ENCODE data around the gene COX4I2. TPM values are rescaled to one million over a fixed set of nuclear protein-coding genes. Genes with fewer than 3 reads are reported as not detected.

COX4I2 gene
- total RNA-seq, 1 experiment from 2014 or later: not detected

DNA sequence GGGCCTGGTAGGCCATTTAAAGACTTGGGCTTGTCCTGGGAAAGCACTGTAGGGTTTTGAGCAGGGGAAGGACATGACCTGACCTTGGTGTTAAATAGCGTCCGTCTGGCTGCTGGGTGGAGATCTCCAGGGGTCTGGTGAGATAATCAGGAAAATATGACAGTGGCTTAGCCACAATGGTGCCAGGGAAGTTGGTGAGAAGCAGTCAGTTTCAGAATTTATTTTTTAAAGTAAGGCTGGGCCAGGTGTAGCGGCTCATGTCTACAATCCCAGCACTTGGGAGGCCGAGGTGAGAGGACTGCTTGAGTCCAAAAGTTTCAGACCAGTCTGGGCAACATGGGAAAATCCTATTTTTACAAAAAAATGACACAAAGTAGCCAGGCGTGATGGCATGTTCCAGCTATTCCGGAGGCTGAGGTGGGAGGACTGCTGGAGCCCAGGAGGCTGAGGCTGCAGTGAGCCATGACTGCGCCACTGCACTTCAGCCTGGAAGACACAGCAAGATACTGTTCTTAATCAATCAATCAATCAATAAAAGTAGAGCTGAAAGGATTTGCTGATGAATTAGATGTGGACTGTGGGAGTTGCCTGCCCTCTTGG lies 43.5 kb downstream of the COX4I2 start (continued):
- TF ChIP-seq ZNF532 (CRISPR knock-in tag; IDR thresholded peaks at IDR 0.05; ENCODE audit: borderline replicate concordance): no peak
- no peak for TF ChIP-seq CREB1 (CRISPR knock-in tag; IDR thresholded peaks at IDR 0.05)
- TF ChIP-seq, protein P1, sequence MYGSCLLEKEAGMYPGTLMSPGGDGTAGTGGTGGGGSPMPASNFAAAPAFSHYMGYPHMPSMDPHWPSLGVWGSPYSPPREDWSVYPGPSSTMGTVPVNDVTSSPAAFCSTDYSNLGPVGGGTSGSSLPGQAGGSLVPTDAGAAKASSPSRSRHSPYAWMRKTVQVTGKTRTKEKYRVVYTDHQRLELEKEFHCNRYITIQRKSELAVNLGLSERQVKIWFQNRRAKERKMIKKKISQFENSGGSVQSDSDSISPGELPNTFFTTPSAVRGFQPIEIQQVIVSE (CRISPR knock-in tag; IDR thresholded peaks at IDR 0.05; ENCODE audit: borderline replicate concordance): no peak

- ChIA-PET CTCF (no interaction called here), POLR2A (no interaction called here)
- Mint-ChIP-seq H3K4me1 (peaks cover 45% of the 10 kb centered on the region), H3K27ac (no peak overlapping the region), H3K9me3 (no peaks in the 10 kb centered on the region), H3K4me3 (no peak overlapping the region), H3K27me3 (ENCODE audit: low read depth) (no peaks in the 10 kb centered on the region), H3K36me3 (peaks cover 9% of the 10 kb centered on the region; the same call in 1 of the 2 replicates)
- TF ChIP-seq FOXK1 (CRISPR knock-in tag; IDR thresholded peaks at IDR 0.05): no peak
- no peak for TF ChIP-seq ATF1 (CRISPR knock-in tag; IDR thresholded peaks at IDR 0.05)
- TF ChIP-seq FOXP1 (CRISPR knock-in tag; IDR thresholded peaks at IDR 0.05; ENCODE audit: borderline replicate concordance): no peak
- TF ChIP-seq CTCF (IDR thresholded peaks at IDR 0.05): no peak
- no peak for TF ChIP-seq KAT7 (CRISPR knock-in tag; IDR thresholded peaks at IDR 0.05; ENCODE audit: borderline replicate concordance)
- TF ChIP-seq TP53 (CRISPR knock-in tag; IDR thresholded peaks at IDR 0.05): no peak
- TF ChIP-seq, protein P2, sequence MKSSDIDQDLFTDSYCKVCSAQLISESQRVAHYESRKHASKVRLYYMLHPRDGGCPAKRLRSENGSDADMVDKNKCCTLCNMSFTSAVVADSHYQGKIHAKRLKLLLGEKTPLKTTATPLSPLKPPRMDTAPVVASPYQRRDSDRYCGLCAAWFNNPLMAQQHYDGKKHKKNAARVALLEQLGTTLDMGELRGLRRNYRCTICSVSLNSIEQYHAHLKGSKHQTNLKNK (CRISPR knock-in tag; IDR thresholded peaks at IDR 0.05): no peak
- no peak for TF ChIP-seq ZBTB21 (CRISPR knock-in tag; IDR thresholded peaks at IDR 0.05; ENCODE audit: borderline replicate concordance)
- no peak for TF ChIP-seq E2F1 (CRISPR knock-in tag; IDR thresholded peaks at IDR 0.05)
- no peak for TF ChIP-seq E2F4 (CRISPR knock-in tag; IDR thresholded peaks at IDR 0.05; ENCODE audit: borderline replicate concordance, low read depth)
- TF ChIP-seq TCF7 (CRISPR knock-in tag; IDR thresholded peaks at IDR 0.05; ENCODE audit: low read depth): no peak
- TF ChIP-seq, protein P3, sequence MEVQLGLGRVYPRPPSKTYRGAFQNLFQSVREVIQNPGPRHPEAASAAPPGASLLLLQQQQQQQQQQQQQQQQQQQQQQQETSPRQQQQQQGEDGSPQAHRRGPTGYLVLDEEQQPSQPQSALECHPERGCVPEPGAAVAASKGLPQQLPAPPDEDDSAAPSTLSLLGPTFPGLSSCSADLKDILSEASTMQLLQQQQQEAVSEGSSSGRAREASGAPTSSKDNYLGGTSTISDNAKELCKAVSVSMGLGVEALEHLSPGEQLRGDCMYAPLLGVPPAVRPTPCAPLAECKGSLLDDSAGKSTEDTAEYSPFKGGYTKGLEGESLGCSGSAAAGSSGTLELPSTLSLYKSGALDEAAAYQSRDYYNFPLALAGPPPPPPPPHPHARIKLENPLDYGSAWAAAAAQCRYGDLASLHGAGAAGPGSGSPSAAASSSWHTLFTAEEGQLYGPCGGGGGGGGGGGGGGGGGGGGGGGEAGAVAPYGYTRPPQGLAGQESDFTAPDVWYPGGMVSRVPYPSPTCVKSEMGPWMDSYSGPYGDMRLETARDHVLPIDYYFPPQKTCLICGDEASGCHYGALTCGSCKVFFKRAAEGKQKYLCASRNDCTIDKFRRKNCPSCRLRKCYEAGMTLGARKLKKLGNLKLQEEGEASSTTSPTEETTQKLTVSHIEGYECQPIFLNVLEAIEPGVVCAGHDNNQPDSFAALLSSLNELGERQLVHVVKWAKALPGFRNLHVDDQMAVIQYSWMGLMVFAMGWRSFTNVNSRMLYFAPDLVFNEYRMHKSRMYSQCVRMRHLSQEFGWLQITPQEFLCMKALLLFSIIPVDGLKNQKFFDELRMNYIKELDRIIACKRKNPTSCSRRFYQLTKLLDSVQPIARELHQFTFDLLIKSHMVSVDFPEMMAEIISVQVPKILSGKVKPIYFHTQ (CRISPR knock-in tag; IDR thresholded peaks at IDR 0.05): no peak
- TF ChIP-seq, protein P1 (CRISPR knock-in tag; IDR thresholded peaks at IDR 0.05; ENCODE audit: borderline replicate concordance): no peak
- TF ChIP-seq NR1H2 (CRISPR knock-in tag; IDR thresholded peaks at IDR 0.05): no peak
- DNase-seq (ENCODE audit: low spot score) (no peak), ATAC-seq (no peak)
Observed at GRCh38 chr20:31681769-31682168, 44.1 kb downstream of the COX4I2 start.
